Pancreas (tissue), 10 donors: ENCODE results near the gene MAJIN. TPM values are rescaled to one million over a fixed set of nuclear protein-coding genes. Genes with fewer than 3 reads are reported as not detected.
A peak's percentile ranks its signal among the peaks of the same experiment; 100 is the strongest.
"Not testable (repeated sequence)": the region's sequence is repeated elsewhere in the genome, so short reads cannot be mapped to it uniquely, and the experiment has no call there.

Experiments
- ATAC-seq, 4 donors: fragments of 200-7000 bp; cut with Tn5 transposase; one replicate each; pipeline versions ENCODE4 v1.8.0 to v1.9.1; 2020; ENCODE audit warnings: mild to moderate bottlenecking in 4 of 4, moderate library complexity in 4 of 4
- DNase-seq, 6 donors: peaks; one replicate each; pipeline ENCODE4 v3.0.0-alpha.2; 2020
- FAIRE-seq: peaks from 2 replicates; lab custom pipeline; 2012; peaks lifted over from hg19 to GRCh38; lab: Jason Lieb, UNC
- H3K27ac ChIP-seq, 4 donors: fragments of 200-600 bp; sonication (generic); 1 replicate in 3 of 4; 2 replicates in 1 of 4; pipeline versions ENCODE4 v1.5.0 to v1.8.0; 2020
- H3K27me3 ChIP-seq, 4 donors: fragments of 200-600 bp; one replicate each; pipeline ENCODE4 v1.8.0; 2021
- H3K36me3 ChIP-seq, 3 donors: fragments of 200-600 bp; sonication (generic) in 1 of 3; one replicate each; pipeline versions ENCODE4 v1.5.0 to v1.8.0; 2020 to 2021
- H3K4me1 ChIP-seq, 3 donors: fragments of 200-600 bp; one replicate each; pipeline ENCODE4 v1.8.0; 2021
- H3K4me3 ChIP-seq, 4 donors: fragments of 200-600 bp; sonication (generic) in 2 of 4; one replicate each; pipeline versions ENCODE4 v1.5.0 to v1.8.0; 2020 to 2021
- H3K9me3 ChIP-seq, 4 donors: fragments of 200-600 bp; one replicate each; pipeline ENCODE4 v1.8.0; 2021
- WGBS, 2 donors: extraction: QIAGEN DNeasy Blood & Tissue Kit; methylation state at CpG; one replicate each; pipeline ENCODE4 v1.1.7; 2013; 5-methylcytosine and 5-hydroxymethylcytosine counted together
- intact Hi-C, 3 donors: fragments of 100-400 bp; cut with DNase I; formaldehyde crosslinking; loops; one replicate each; pipeline versions ENCODE4 v1.11.1 to v1.14.2; 2022
- polyA plus RNA-seq, 2 donors: library from polyadenylated mRNA; stranded (reverse); fragments of 200-250 nt; gene quantifications; one replicate each; pipeline ENCODE4 v1.2.3, GENCODE V29; 2013
- total RNA-seq, 6 donors: library from RNA; stranded (reverse); fragmentation: NEBNext Ultra II Directional in 4 of 6; extraction: Animal tissue kit (Norgen Biotek cat#: 25700) in 4 of 6; gene quantifications; one replicate each; pipeline versions ENCODE4 v1.2.1 to v1.2.4, GENCODE V29; 2021 to 2023
- TF ChIP-seq, protein P1 (sequence below), 4 donors: fragments of 200-600 bp; sonication (generic) in 3 of 4; IDR thresholded peaks; one replicate each; pipeline versions ENCODE4 v1.5.0 to v1.8.0; 2021; ENCODE audit warnings: antibody characterized with exemption in 4 of 4
- donor health status: healthy with polysubstance abuse.
- donor health status: DM: no; HTN: no; CAD: no; lungs with moderate emphysema.
- donor health status: DM: no; HTN: no; CAD: no.
- donor health status: control.
- donor health status: control.
- donor health status: Bipolar disorder and iron deficiency.
- donor health status: DM: yes; HTN: yes; CAD: no.
- donor health status: DM: no; HTN: no; CAD: no.
- donor health status: DM: no; HTN: no; CAD: no.
- donor health status: DM: yes; HTN: yes; CAD: no.

The MAJIN gene
- total and polyA plus RNA-seq, 8 donors = 0.14 to 0.47 (median 0.26) TPM; not detected in 3

DNA sequence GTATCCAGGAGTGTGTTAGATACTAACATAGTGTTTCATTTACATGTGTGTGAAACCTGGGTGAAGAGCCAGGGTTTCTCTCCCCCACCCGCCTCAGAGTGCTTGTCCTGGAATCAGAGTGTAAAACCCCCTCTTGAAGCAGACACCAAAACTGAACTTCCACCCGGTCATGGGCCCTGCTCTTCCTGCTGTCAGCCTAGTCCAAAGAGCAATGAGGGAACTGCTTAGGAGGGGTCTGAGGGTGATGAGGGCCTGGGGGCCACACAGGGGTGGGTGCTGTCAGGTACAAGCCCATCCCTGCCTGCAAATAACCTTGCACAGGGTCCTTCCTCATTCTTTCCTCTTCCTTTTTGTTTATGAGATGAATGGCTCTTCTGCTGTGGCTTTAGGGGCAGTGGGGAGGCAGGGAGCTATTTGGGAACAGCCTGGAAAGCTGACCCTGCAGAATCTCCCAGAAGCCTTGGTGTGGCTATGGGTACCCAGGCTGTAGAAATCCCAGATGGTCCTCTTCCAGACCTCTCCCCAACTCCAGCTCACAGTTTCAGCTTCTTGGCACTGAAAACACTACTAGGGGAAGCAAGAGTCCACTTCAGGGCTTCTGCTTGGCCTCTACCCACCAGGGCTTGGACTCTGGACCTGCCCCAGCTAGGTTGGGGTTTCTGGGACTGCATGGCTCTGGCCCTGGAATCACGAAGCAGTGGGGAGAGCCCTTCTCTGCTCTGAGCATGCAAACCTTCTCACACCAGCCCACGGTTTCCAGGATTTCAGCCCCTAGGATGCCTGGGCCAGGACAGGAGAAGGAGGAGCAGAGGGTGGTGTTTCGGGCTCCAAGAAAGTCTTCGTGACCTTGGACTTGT is 16.3 kb upstream of the MAJIN start:
- Histone ChIP-seq H3K27ac (no peak overlapping the region), H3K4me1 (no peaks in the 10 kb centered on the region)

DNA sequence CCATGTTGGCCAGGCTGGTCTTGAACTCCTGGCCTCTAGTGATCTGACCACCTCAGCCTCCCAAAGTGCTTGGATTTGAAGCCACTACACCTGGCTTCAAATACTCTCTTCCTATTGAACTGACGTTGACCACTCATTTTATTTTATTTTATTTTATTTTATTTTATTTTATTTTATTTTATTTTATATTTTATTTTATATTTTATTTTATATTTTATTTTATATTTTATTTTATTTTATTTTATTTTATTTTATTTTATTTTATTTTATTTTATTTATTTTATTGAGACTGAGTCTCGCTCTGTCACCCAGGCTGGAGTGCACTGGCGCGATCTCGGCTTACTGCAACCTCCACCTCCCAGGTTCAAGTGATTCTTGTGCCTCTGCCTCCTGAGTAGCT is 11.4 kb upstream of the MAJIN start:
- H3K27ac ChIP-seq, ATAC-seq, H3K4me1 ChIP-seq, H3K36me3 ChIP-seq, FAIRE-seq, H3K4me3 ChIP-seq, H3K9me3 ChIP-seq, intact Hi-C loops, DNase-seq, H3K27me3 ChIP-seq: not testable (repeated sequence)
- 76 to 83% methylated on average over 5 of the region's 5 CpGs for WGBS, 2 donors

More for the DNA sequence above, 16.3 kb upstream of the MAJIN start:
- H3K36me3 ChIP-seq = peaks cover 0 to 4% (median 0%) of the 10 kb centered on the region in 3 donors
- intact Hi-C loops = no loop called here
- no peak overlapping the region for H3K4me3 ChIP-seq
- DNase-seq (peak in 1 of 6 donors; percentile 15), FAIRE-seq (no peak), ATAC-seq (peak in 1 of 4 donors; percentile 20)
- 84% methylated on average over 6 of the region's 6 CpGs for WGBS, 2 donors
- H3K27me3 ChIP-seq = no peaks in the 10 kb centered on the region
- no peaks in the 10 kb centered on the region for H3K9me3 ChIP-seq
- TF ChIP-seq, protein P1, sequence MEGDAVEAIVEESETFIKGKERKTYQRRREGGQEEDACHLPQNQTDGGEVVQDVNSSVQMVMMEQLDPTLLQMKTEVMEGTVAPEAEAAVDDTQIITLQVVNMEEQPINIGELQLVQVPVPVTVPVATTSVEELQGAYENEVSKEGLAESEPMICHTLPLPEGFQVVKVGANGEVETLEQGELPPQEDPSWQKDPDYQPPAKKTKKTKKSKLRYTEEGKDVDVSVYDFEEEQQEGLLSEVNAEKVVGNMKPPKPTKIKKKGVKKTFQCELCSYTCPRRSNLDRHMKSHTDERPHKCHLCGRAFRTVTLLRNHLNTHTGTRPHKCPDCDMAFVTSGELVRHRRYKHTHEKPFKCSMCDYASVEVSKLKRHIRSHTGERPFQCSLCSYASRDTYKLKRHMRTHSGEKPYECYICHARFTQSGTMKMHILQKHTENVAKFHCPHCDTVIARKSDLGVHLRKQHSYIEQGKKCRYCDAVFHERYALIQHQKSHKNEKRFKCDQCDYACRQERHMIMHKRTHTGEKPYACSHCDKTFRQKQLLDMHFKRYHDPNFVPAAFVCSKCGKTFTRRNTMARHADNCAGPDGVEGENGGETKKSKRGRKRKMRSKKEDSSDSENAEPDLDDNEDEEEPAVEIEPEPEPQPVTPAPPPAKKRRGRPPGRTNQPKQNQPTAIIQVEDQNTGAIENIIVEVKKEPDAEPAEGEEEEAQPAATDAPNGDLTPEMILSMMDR (IDR thresholded peaks at IDR 0.05) = no peak

DNA sequence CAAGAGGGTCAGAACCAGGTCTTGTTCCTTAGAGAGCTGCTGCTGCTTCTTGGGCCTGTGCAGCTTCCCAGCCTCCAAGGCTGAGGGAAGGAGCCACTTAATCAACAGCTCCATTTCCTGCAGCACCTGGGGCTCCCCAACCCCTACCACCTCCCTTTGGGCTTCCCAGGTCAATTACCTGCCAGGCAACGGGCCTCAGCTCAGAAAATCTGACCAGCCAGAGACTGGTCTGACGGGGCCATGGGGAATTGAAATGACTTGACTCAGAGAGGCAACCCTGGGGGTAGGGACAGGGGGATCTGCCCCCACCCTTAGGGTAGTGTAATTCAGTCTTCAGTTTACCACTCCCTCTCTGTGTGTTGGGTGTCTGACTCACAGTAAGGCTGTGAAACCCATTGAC is 4.7 kb upstream of the MAJIN start:
- Histone ChIP-seq H3K27me3 (no peaks in the 10 kb centered on the region), H3K27ac (no peak overlapping the region), H3K36me3 (no peaks in the 10 kb centered on the region), H3K9me3 (no peaks in the 10 kb centered on the region), H3K4me3 (no peak overlapping the region), H3K4me1 (no peaks in the 10 kb centered on the region)
- WGBS, 2 donors = 58 to 74% methylated on average over 2 of the region's 2 CpGs
- TF ChIP-seq, protein P1 (IDR thresholded peaks at IDR 0.05) = no peak
- intact Hi-C loops = no loop called here
- no peak for DNase-seq
- FAIRE-seq = no peak
- no peak for ATAC-seq

DNA sequence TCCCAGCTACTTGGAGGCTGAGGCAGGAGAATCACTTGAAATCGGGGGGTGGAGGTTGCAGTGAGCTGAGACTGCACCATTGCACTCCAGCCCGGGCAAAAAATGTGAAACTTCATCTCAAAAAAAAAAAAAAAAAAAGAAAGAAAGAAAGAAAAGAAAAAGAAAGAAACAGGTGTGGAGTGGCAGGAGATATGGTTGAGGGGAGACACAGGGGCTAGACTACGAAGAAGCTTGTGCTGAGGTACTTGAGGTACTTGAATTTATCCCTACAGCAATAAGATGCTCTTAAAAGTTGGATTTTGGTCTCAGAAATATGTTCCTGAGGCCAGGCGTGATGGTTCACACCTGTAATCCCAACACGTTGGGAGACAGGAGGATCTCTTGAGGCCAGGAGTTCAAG is 2.2 kb upstream of the MAJIN start:
- Histone ChIP-seq H3K4me1 (no peaks in the 10 kb centered on the region), H3K4me3 (no peak overlapping the region), H3K9me3 (no peaks in the 10 kb centered on the region), H3K36me3 (no peaks in the 10 kb centered on the region), H3K27ac (no peak overlapping the region), H3K27me3 (no peaks in the 10 kb centered on the region)
- WGBS, 2 donors = 73 to 80% methylated on average over 5 of the region's 5 CpGs
- no peak for DNase-seq
- intact Hi-C loops = no loop called here
- TF ChIP-seq, protein P1 (IDR thresholded peaks at IDR 0.05) = no peak
- no peak for ATAC-seq
- FAIRE-seq = no peak

DNA sequence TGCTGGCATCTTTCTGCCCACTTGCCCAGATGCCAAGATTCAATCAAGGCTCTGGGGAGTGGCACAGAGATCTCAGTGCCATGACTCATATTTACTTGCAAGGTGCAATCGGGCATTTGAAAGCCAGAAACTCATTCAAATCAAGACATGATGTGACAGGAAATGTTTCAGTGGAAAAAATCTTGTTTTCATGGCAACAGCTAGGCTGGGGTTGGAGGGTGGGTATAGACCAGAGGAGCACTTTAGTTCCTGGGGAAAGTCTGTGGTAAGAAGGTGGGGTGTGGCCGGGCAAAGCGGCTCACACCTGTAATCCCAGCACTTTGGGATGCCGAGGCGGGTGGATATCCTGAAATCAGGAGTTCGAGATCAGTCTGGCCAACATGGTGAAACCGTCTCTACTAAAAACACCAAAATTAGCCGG is 1.2 kb downstream of the MAJIN start:
- Histone ChIP-seq H3K4me3 (no peak overlapping the region), H3K27ac (no peak overlapping the region), H3K36me3 (no peaks in the 10 kb centered on the region), H3K4me1 (no peaks in the 10 kb centered on the region), H3K9me3 (no peaks in the 10 kb centered on the region), H3K27me3 (no peaks in the 10 kb centered on the region)
- FAIRE-seq (no peak), ATAC-seq (peak in 3 of 4 donors; percentile 33 to 45 (median 35)), DNase-seq (peak in 1 of 6 donors; percentile 31)
- WGBS, 2 donors = 86% methylated on average over 8 of the region's 8 CpGs
- TF ChIP-seq, protein P1 (IDR thresholded peaks at IDR 0.05) = no peak
- intact Hi-C loops = no loop called here
